RPMI7951 (cell line): ENCODE measurements around the gene MYZAP. TPM values are rescaled to one million over a fixed set of nuclear protein-coding genes. Genes with fewer than 3 reads are reported as not detected.

ENCODE experiments used
- total RNA-seq: library from RNA; depleted of rRNA; stranded (reverse); fragments of >200 nt; shearing (Covaris generic); gene quantifications from 2 replicates; pipeline ENCODE4 v1.2.3, GENCODE V29; 2014; rRNA removed

Gene MYZAP
- total RNA-seq, 1 experiment from 2014 or later, result 0.24 TPM

Other genes starting within 250 kb of the MYZAP start
- gene CGNL1, start 215.4 kb upstream of the MYZAP start, total RNA-seq, result under 0.01 TPM in 2 replicates
- gene POLR2M, start 114.8 kb downstream of the MYZAP start, total RNA-seq, result 308 and 563 TPM in 2 replicates